HEK293T (cell line): ENCODE data around the gene CGNL1.

ENCODE experiments used
- ARNT ChIP-seq: fragments of 450-650 bp; IDR thresholded peaks from 2 replicates; pipeline ENCODE4 v1.6.1; 2017; ENCODE audit warnings: mild to moderate bottlenecking
- CTBP1 ChIP-seq: fragments of 450-650 bp; IDR thresholded peaks from 2 replicates; pipeline ENCODE4 v1.6.1; 2016; ENCODE audit warnings: borderline replicate concordance
- FOXA1 ChIP-seq: fragments of 450-650 bp; IDR thresholded peaks from 2 replicates; pipeline ENCODE4 v1.6.1; 2016; ENCODE audit warnings: mild to moderate bottlenecking
- FOXK2 ChIP-seq: fragments of 450-650 bp; IDR thresholded peaks from 2 replicates; pipeline ENCODE4 v1.6.1; 2016; ENCODE audit warnings: mild to moderate bottlenecking
- FOXM1 ChIP-seq: fragments of 450-650 bp; IDR thresholded peaks from 2 replicates; pipeline ENCODE4 v1.6.1; 2017; ENCODE audit warnings: mild to moderate bottlenecking, borderline replicate concordance
- NFRKB ChIP-seq: fragments of 450-650 bp; IDR thresholded peaks from 2 replicates; pipeline ENCODE4 v1.6.1; 2016; ENCODE audit warnings: mild to moderate bottlenecking, moderate library complexity
- PKNOX1 ChIP-seq: fragments of 450-650 bp; IDR thresholded peaks from 2 replicates; pipeline ENCODE4 v1.6.1; 2016
- SP1 ChIP-seq: fragments of 450-650 bp; IDR thresholded peaks from 2 replicates; pipeline ENCODE4 v1.6.1; 2017
- SUZ12 ChIP-seq: fragments of 450-650 bp; IDR thresholded peaks from 2 replicates; pipeline ENCODE4 v1.6.1; 2016; ENCODE audit warnings: mild to moderate bottlenecking
- TARDBP ChIP-seq: fragments of 450-650 bp; IDR thresholded peaks from 2 replicates; pipeline ENCODE4 v1.6.1; 2016

GRCh38 chr15:57328479-57328878 is 47.8 kb upstream of the CGNL1 start:
- no peak for TF ChIP-seq PKNOX1
- TF ChIP-seq SUZ12: no peak
- no peak for TF ChIP-seq ARNT
- no peak for TF ChIP-seq FOXM1
- TF ChIP-seq FOXA1: no peak
- TF ChIP-seq NFRKB: no peak
- TF ChIP-seq SP1: no peak
- TF ChIP-seq CTBP1: no peak
- no peak for TF ChIP-seq TARDBP
- TF ChIP-seq FOXK2: no peak
